Measurements from ENCODE around the gene FBLN2.

Gene FBLN2

DNA sequence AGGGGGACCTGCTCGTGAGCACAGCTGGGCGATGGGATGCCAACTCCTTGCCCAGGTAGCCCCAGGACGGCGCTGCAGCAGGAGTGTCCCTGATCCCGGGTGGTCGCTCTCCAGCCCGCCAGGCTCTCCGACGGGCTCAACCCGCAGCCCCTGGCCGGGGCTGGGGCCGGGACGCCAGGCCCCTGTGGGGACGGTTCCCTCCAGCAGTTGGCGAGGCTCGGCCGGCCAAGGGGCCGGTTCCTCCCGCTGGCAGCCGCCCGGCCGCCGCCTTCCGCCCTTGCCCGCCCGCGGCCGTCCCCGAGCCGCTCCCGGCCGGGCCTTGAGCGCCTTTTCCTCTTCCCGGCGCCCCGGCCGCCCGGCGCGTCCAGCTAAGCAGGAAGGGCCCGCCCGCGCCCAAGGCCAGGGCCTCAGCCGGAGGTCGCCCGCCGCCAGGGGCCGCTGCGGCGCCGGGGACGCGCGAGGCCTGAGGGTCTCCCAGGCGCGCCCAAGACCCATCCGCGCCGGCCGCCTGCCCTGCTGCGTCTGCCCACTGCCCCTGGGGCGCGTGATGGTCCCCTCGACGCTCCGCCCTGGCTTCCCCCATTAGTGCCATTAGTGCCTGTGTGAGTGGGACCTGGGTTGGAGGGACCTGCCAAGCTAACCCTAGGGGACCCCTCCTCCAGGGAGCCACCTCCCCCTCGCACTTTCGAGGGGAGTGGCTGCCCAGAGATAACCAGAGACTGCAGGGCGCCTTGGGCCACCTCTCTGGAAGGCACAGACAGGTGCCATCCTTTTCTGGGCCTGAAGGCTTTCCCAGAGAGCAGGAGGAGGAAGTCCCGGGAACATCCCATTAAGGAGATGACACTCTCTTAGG lies 106.4 kb downstream of the FBLN2 start:
- in situ Hi-C loops (cut with MboI; ENCODE audit: low sequenced_read_pairs): no loop called here

DNA sequence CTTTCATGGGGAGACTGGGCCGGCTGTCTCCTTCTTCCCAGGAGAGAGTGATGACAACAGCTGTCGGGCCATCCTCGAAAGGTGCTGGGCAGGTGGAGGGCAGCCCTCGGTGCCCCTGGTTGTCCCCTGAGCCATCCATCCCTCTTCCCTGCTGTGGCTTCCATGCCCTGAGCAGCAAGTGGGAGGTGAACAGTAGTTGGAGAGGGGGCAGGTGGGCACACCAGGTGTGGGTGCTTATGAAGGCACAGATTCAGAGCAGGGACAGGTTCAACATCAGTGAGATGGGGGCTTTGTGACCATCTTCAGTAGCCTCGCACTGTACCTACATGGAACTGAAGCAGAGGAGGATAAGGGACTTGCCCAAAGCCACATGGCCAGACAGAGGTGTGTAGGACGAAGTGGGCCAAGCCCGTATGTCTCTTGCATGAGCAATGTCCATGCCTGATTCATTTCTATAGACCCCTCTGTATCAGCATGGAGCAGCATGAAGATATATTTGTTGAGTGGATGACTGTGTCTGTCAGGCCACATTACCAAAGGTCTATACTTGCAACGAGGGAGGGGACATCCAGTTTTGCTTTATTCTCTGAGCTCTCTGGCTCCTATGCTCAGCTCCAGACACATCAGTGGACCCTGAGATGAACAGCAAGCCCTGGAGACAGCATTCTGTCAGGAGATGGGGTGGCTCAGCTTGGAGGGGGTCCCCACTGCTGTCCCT lies 107.8 kb downstream of the FBLN2 start:
- in situ Hi-C loops (cut with MboI; ENCODE audit: low sequenced_read_pairs): no loop called here

- in situ Hi-C loops (cut with MboI; ENCODE audit: low sequenced_read_pairs): no loop called here
Measured at GRCh38 chr3:13657660-13658435, 108.9 kb downstream of the FBLN2 start.

DNA sequence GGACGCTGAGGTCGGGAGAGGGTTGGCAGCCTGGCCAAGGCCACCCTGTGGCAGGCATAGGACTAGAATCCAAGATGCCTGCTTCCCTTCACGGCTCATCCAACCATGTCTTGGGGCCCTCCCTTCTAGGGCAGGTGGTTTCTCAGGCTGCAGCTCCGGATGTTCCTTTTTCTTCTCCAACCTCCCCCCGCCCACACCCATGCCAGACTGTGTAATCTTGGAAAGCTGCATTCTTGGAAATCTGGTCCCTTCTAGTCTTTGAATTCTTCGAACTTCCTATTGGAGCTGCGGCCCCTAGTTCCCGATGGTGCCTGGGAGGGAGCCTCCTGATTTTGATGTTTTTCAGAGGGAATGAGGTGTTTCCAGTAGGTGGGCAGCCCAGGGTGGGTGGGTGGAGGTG lies 109.8 kb downstream of the FBLN2 start:
- in situ Hi-C loops (cut with MboI; ENCODE audit: low sequenced_read_pairs): no loop called here

DNA sequence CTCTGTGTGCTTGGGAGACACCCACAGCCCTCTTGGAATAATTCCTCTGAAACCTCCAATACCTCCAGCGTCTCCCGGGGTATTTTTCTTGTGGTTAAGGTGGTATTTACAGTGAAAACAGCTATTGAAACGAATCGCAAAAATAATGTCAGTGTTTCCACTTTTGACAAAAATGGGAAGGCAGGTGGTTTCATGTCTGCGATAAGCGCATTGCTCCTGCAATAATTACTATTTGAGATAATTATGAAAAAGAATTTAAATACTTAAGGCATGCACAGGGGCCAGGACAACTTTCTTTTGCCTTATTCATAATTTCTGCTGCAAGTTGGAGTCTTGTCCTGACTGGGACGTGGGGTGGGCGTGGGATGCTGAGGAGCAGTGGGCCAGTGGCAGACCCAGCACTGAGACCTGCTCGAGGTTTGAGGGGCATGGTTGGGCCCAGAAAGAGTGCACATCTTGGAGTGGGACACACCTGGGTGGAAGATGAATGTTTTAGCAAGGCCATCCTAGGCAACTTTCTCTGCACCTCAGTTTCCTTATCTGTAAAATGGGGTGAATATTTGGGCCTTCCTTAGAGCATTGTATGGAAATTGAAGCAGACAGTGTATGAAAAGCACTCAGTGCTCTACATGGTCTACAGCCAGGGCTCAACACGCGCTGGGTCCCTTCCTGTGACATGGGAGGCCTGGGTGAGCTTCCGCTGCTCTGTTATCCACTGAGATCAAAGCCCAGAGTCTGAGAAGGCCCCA lies 110.5 kb downstream of the FBLN2 start:
- in situ Hi-C loops (cut with MboI; ENCODE audit: low sequenced_read_pairs): no loop called here

DNA sequence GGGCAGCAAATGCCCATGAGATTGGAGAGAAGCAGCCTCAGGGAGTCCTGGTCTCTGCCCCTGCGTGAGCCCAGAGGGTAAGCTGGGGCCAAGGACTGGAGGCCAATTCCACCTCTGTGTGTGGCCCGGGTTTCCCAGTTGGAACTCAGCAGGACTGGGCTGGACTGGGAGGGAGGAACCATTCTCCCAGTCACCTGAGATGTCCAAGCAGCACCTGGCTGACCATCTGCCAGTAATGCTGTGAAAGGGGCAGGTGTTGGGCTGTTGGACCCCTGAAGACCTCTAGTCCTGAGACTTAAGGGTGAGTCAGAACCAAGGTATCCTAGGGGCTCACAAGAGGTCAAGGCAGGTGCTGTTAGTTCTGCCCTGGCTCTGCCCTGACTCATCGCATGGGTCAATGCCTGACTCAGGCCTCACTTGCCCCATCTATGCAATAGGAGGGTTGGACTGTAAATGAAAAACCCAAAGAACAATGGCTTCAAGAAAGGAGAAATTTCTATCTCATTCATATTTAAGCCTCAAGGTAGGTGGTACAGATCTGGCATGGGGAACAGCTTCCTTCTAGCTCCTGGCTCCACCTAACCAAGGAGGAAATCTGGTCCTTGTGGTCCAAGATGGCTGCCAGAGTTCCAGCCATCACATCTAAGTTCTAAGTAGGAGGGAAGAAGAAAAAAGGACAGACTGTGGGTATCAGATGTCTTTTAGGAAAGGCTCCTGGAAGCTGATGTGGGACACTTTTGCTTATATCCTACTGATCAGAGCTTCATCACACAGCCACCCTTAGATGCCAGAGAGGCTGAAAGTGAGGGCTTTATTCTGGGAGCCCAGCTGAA lies 111.3 kb downstream of the FBLN2 start:
- in situ Hi-C loops (cut with MboI; ENCODE audit: low sequenced_read_pairs): no loop called here

GRCh38 chr3:13661121-13661520 lies 112.2 kb downstream of the FBLN2 start:
- in situ Hi-C loops (cut with MboI; ENCODE audit: low sequenced_read_pairs): no loop called here

DNA sequence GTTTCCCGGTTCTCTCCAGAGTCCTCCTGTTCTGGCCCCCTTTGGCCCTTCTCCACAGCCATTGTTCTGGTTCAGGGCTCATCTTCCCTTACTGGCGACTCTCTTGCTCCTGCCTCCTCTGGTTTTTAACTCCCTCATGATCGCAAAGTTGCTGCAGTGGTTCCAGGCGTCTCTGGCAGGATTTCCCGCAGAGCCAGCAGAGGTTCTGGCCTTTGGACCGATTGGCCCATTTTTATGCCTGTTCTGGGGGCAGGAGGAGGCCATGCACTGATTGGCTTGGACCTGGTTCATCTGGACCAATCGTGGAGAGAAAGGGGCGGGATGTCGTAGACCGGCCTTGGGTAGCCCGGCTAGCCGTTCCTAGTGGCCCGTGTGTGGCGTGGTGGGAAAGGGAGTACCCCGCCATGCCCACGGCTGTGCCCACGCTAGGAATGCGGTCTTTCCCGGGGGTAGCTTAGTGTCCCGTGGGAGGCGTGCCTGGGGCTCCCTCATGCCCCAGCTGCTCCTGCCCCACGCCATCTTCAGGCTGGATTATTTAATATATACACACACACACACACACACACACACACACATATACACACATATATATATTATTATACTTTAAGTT lies 113.4 kb downstream of the FBLN2 start:
- in situ Hi-C loops (cut with MboI; ENCODE audit: low sequenced_read_pairs): no loop called here

GRCh38 chr3:13663781-13664535 lies 115.0 kb downstream of the FBLN2 start:
- in situ Hi-C loops (cut with MboI; ENCODE audit: low sequenced_read_pairs): no loop called here

- in situ Hi-C loops (cut with MboI; ENCODE audit: low sequenced_read_pairs): no loop called here
Measured at GRCh38 chr3:13665582-13666226, 116.8 kb downstream of the FBLN2 start.

- in situ Hi-C loops (cut with MboI; ENCODE audit: low sequenced_read_pairs): no loop called here
Measured at GRCh38 chr3:13666227-13666619, 117.3 kb downstream of the FBLN2 start.

- in situ Hi-C loops (cut with MboI; ENCODE audit: low sequenced_read_pairs): no loop called here
Measured at GRCh38 chr3:13666781-13667709, 118.1 kb downstream of the FBLN2 start.

- in situ Hi-C loops (cut with MboI; ENCODE audit: low sequenced_read_pairs): no loop called here
Measured at GRCh38 chr3:13668136-13668535, 119.2 kb downstream of the FBLN2 start.

GRCh38 chr3:13669457-13669856 lies 120.5 kb downstream of the FBLN2 start:
- in situ Hi-C loops (cut with MboI; ENCODE audit: low sequenced_read_pairs): no loop called here

GRCh38 chr3:13670292-13670691 lies 121.4 kb downstream of the FBLN2 start:
- in situ Hi-C loops (cut with MboI; ENCODE audit: low sequenced_read_pairs): no loop called here

DNA sequence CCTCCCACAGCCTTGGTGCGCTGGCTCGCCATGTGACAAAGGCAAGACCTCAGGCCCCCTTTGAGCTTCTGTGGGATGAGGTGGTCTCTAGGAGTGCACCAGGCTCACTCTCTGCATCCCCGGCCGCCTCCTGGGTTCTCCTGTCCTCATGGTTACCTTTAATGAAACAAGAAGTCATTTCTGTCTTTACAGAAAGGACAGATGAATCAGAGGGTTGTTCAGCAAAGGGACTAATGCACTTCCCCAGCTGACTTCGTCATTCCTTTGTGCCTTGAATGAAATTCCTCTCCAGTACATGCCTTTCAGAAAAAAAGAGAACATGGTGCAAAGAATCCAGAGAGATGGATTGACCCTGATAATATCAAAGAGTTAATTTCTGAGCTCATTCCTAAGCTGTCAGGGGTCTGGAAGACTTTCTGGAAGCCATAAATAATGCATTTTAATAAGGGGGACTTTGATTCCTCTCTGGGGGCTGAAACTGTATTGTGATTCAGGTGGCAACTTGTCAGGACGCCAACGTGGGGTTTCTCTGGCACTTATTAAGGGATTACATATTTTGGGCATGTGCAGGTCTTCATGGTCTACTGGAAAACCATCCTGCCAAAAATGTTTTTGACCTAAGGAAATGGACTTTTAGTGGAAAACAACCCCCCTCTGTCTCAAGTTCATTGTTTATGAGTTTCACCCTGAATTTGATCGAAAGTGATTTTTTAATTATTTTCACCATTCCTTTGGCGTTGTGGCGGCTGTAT lies 122.7 kb downstream of the FBLN2 start:
- in situ Hi-C loops (cut with MboI; ENCODE audit: low sequenced_read_pairs): no loop called here

GRCh38 chr3:13673207-13673606 lies 124.3 kb downstream of the FBLN2 start:
- in situ Hi-C loops (cut with MboI; ENCODE audit: low sequenced_read_pairs): no loop called here
